KMS-11 (cell line): ENCODE measurements around the gene ATP5IF1.

Experiments used
- H2AFZ ChIP-seq: fragments of 200-600 bp; sonication (generic); 2 replicates; pipeline ENCODE4 v1.6.1; 2016; ENCODE audit warnings: antibody characterized with exemption, mixed run types, low read depth
- H3K27ac ChIP-seq: fragments of 200-600 bp; sonication (generic); 2 replicates; pipeline ENCODE4 v1.6.1; 2016; ENCODE audit warnings: mild to moderate bottlenecking, mixed run types
- H3K27me3 ChIP-seq: fragments of 200-600 bp; sonication (generic); 2 replicates; pipeline ENCODE4 v1.6.1; 2017; ENCODE audit warnings: mild to moderate bottlenecking, low read depth, mixed run types, moderate library complexity; ENCODE audit not compliant: insufficient read depth
- H3K36me3 ChIP-seq: fragments of 200-600 bp; sonication (generic); 2 replicates; pipeline ENCODE4 v1.6.1; 2017; ENCODE audit warnings: mild to moderate bottlenecking, mixed run types; ENCODE audit not compliant: insufficient read depth
- H3K4me1 ChIP-seq: fragments of 200-600 bp; sonication (generic); 2 replicates; pipeline ENCODE4 v1.6.1; 2016; ENCODE audit warnings: mild to moderate bottlenecking, low read depth, mixed run types; ENCODE audit not compliant: poor library complexity, severe bottlenecking
- H3K4me2 ChIP-seq: fragments of 200-600 bp; sonication (generic); 2 replicates; pipeline ENCODE4 v1.7.0; 2016; ENCODE audit warnings: mild to moderate bottlenecking, mixed run types
- H3K4me3 ChIP-seq: fragments of 200-600 bp; sonication (generic); IDR thresholded peaks from 2 replicates; pipeline ENCODE4 v1.6.1; 2017; ENCODE audit warnings: low read depth, low read length, mixed read lengths; ENCODE audit not compliant: insufficient read depth
- H3K79me2 ChIP-seq: fragments of 200-600 bp; sonication (generic); 2 replicates; pipeline ENCODE4 v1.6.1; 2016; ENCODE audit warnings: low read depth, mixed run types; ENCODE audit not compliant: insufficient read depth
- H3K9ac ChIP-seq: fragments of 200-600 bp; sonication (generic); 2 replicates; pipeline ENCODE4 v1.6.1; 2016; ENCODE audit warnings: mild to moderate bottlenecking, mixed run types
- H4K20me1 ChIP-seq: fragments of 200-600 bp; sonication (generic); 2 replicates; pipeline ENCODE4 v1.6.1; 2016; ENCODE audit warnings: mild to moderate bottlenecking, mixed run types; ENCODE audit not compliant: insufficient read depth
- CTCF ChIP-seq: fragments of 200-600 bp; sonication (generic); conservative IDR thresholded peaks from 2 replicates; pipeline ENCODE4 v1.6.1; 2017; ENCODE audit warnings: low read depth, mild to moderate bottlenecking, antibody characterized with exemption, low read length, moderate library complexity, mixed read lengths

The ATP5IF1 gene

GRCh38 chr1:28199328-28200233, 36.3 kb upstream of the ATP5IF1 start:
- no peaks in the 10 kb centered on the region for H4K20me1 ChIP-seq
- H3K4me3 ChIP-seq = no peak overlapping the region
- H3K4me1 ChIP-seq = peaks cover 12% of the 10 kb centered on the region
- H3K27ac ChIP-seq = no peak overlapping the region
- H3K4me2 ChIP-seq = no peak overlapping the region
- no peak overlapping the region for H2AFZ ChIP-seq
- no peak overlapping the region for H3K9ac ChIP-seq
- TF ChIP-seq CTCF = no peak
- peaks cover 6% of the 10 kb centered on the region; the same call in 1 of the 2 replicates for H3K36me3 ChIP-seq
- no peaks in the 10 kb centered on the region for H3K79me2 ChIP-seq
- no peaks in the 10 kb centered on the region for H3K27me3 ChIP-seq

- H2AFZ ChIP-seq = no peak overlapping the region
- no peak for TF ChIP-seq CTCF
- H3K36me3 ChIP-seq = peaks cover 6% of the 10 kb centered on the region; the same call in 1 of the 2 replicates
- no peaks in the 10 kb centered on the region for H3K27me3 ChIP-seq
- H3K4me1 ChIP-seq = peaks cover 12% of the 10 kb centered on the region
- no peak overlapping the region for H3K9ac ChIP-seq
- no peaks in the 10 kb centered on the region for H4K20me1 ChIP-seq
- H3K79me2 ChIP-seq = no peaks in the 10 kb centered on the region
- H3K4me2 ChIP-seq = no peak overlapping the region
- H3K27ac ChIP-seq = no peak overlapping the region
- no peak overlapping the region for H3K4me3 ChIP-seq
Observed at GRCh38 chr1:28200234-28200873, 35.6 kb upstream of the ATP5IF1 start.

- Histone ChIP-seq H3K36me3 (peaks cover 6% of the 10 kb centered on the region; the same call in 1 of the 2 replicates), H4K20me1 (no peaks in the 10 kb centered on the region), H3K4me1 (peaks cover 4% of the 10 kb centered on the region), H2AFZ (no peak overlapping the region), H3K27ac (no peak overlapping the region), H3K4me3 (no peak overlapping the region), H3K4me2 (no peak overlapping the region), H3K27me3 (no peaks in the 10 kb centered on the region), H3K79me2 (no peaks in the 10 kb centered on the region), H3K9ac (no peak overlapping the region)
- no peak for TF ChIP-seq CTCF
Observed at GRCh38 chr1:28205243-28205642, 30.7 kb upstream of the ATP5IF1 start.

GRCh38 chr1:28208818-28209441, 27.0 kb upstream of the ATP5IF1 start:
- H3K27me3 ChIP-seq = no peaks in the 10 kb centered on the region
- no peak overlapping the region for H3K9ac ChIP-seq
- H3K79me2 ChIP-seq = no peaks in the 10 kb centered on the region; the same call in 1 of the 2 replicates
- no peaks in the 10 kb centered on the region for H3K4me1 ChIP-seq
- H3K36me3 ChIP-seq = no peaks in the 10 kb centered on the region
- no peak overlapping the region for H3K4me2 ChIP-seq
- no peak overlapping the region for H3K4me3 ChIP-seq
- H3K27ac ChIP-seq = no peak overlapping the region
- peak; percentile 67 for TF ChIP-seq CTCF
- no peak overlapping the region for H2AFZ ChIP-seq
- no peaks in the 10 kb centered on the region for H4K20me1 ChIP-seq
